Muscle of leg (tissue), 9 donors: ENCODE measurements around the gene SLC15A5. TPM values are rescaled to one million over a fixed set of nuclear protein-coding genes. Genes with fewer than 3 reads are reported as not detected.

Experiments
- polyA plus RNA-seq, 8 donors: library from polyadenylated mRNA; unstranded; fragments of 120-200 nt; gene quantifications; one replicate each; pipeline versions ENCODE4 v1.2.1 to v1.2.3, GENCODE V29; 2013; ENCODE audit warnings: inconsistent platforms in 1 of 8, low replicate concordance in 1 of 8; ENCODE audit not compliant: insufficient read length in 8 of 8, insufficient read depth in 1 of 8
- total RNA-seq: library from RNA; stranded (reverse); fragments of 120-200 nt; gene quantifications from one replicate; pipeline ENCODE4 v1.2.4, GENCODE V29; 2013

The SLC15A5 gene
- total and polyA plus RNA-seq, 9 donors, result 0.04 TPM; not detected in 8

Other genes with a start within 250 kb of the SLC15A5 start
- gene MGST1, start 70.0 kb upstream of the SLC15A5 start, total RNA-seq, result 4.1 TPM
- 10 to 100 TPM in 7 of 8 donors, 1 to 10 TPM in 1; 9.6 to 19.9 (median 13.9) TPM for gene MGST1, start 70.0 kb upstream of the SLC15A5 start, polyA plus RNA-seq